Natural killer cell (primary cell): Measurements from ENCODE around the gene TMIGD1. TPM values are rescaled to one million over a fixed set of nuclear protein-coding genes. Genes with fewer than 3 reads are reported as not detected.

Source experiments
- ATAC-seq, 3 donors: fragments of 150-1000 bp in 2 of 3; fragments of 200-7000 bp in 1 of 3; cut with Tn5 transposase; 1 replicate in 1 of 3; 2 replicates in 2 of 3; pipeline ENCODE4 v1.10.0; 2021; ENCODE audit warnings: mild to moderate bottlenecking in 2 of 3, moderate library complexity in 2 of 3
- DNase-seq, 2 donors: peaks; one replicate each; pipeline versions ENCODE4 v3.0.0 to v3.0.0-alpha.2; 2013 to 2021; ENCODE audit warnings: mixed read lengths in 1 of 2
- H3K27ac ChIP-seq: one replicate; pipeline ENCODE4 v1.5.1; 2013; ENCODE audit warnings: mild to moderate bottlenecking, low read length
- H3K27me3 ChIP-seq: one replicate; pipeline ENCODE4 v1.6.1; 2013; ENCODE audit warnings: low read length; ENCODE audit not compliant: control insufficient read depth, insufficient read depth
- H3K36me3 ChIP-seq: one replicate; pipeline ENCODE4 v1.6.1; 2013; ENCODE audit warnings: low read length; ENCODE audit not compliant: control insufficient read depth, insufficient read depth
- H3K4me1 ChIP-seq: one replicate; pipeline ENCODE4 v1.6.1; 2013; ENCODE audit warnings: low read length; ENCODE audit not compliant: control insufficient read depth, insufficient read depth
- H3K4me3 ChIP-seq: one replicate; pipeline ENCODE4 v1.5.1; 2013; ENCODE audit warnings: low read length
- H3K9me3 ChIP-seq: one replicate; pipeline ENCODE4 v1.6.1; 2013; ENCODE audit warnings: low read length; ENCODE audit not compliant: control insufficient read depth, insufficient read depth
- H3K27ac Mint-ChIP-seq, 2 donors: one replicate each; pipeline ENCODE4 v1.8.0; 2022; ENCODE audit warnings: mild to moderate bottlenecking in 2 of 2, mixed read lengths in 2 of 2, moderate library complexity in 1 of 2
- H3K27me3 Mint-ChIP-seq, 2 donors: one replicate each; pipeline ENCODE4 v1.8.0; 2022; ENCODE audit warnings: low read depth in 2 of 2, mixed read lengths in 2 of 2
- H3K36me3 Mint-ChIP-seq: one replicate; pipeline ENCODE4 v1.8.0; 2022; ENCODE audit warnings: mixed read lengths
- H3K4me1 Mint-ChIP-seq, 2 donors: one replicate each; pipeline ENCODE4 v1.8.0; 2022; ENCODE audit warnings: mixed read lengths in 2 of 2
- H3K4me3 Mint-ChIP-seq: one replicate; pipeline ENCODE4 v1.8.0; 2022; ENCODE audit warnings: mild to moderate bottlenecking, moderate library complexity, mixed read lengths
- H3K9me3 Mint-ChIP-seq, 2 donors: one replicate each; pipeline ENCODE4 v1.8.0; 2022; ENCODE audit warnings: mixed read lengths in 2 of 2
- WGBS: methylation state at CpG from one replicate; pipeline ENCODE4 v1.1.7; 2013; ENCODE audit warnings: missing lambda C conversion rate; ENCODE audit not compliant: insufficient coverage; 5-methylcytosine and 5-hydroxymethylcytosine counted together
- intact Hi-C: fragments of 100-400 bp; cut with micrococcal nuclease; formaldehyde crosslinking; loops from one replicate; pipeline ENCODE4 v1.14.2; 2022
- total RNA-seq, 4 donors: library from RNA; stranded (reverse); fragments of 120-200 nt in 1 of 4; gene quantifications; one replicate each; pipeline versions ENCODE4 v1.2.3 to v1.2.4, GENCODE V29; 2013 to 2022
- TF ChIP-seq, protein P1 (sequence below): fragments of 200-600 bp; IDR thresholded peaks from one replicate; pipeline ENCODE4 v1.8.0; 2022; ENCODE audit warnings: antibody characterized with exemption

TMIGD1 gene
- total RNA-seq, 3 donors from 2014 or later (not counting 1 experiment from before 2014, with no cell fraction given) = not detected

DNA sequence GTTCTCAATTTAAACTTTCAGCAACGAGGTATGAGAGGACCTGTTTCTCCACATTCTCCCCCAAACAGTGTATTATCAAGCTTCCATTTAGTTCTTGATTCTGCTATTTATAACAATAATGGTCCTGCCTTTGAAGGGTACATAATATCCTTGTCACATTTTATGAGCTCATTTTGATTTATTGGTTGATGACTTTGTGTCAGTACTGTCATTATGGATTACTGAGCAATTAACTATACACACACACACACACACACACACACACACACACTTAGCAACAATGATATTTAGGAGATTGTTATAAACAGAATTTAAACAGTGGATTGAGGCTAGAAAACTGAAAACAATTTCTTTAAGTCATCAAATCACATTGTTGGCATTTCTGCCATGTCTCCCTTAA, 7.0 kb downstream of the TMIGD1 start:
- Histone ChIP-seq H3K9me3 (no peaks in the 10 kb centered on the region), H3K27me3 (no peaks in the 10 kb centered on the region), H3K4me1 (peaks cover 14% of the 10 kb centered on the region), H3K36me3 (no peaks in the 10 kb centered on the region), H3K27ac (no peak overlapping the region), H3K4me3 (no peak overlapping the region)
- WGBS = no CpG with 5 or more reads among the region's 1 CpG
- TF ChIP-seq, protein P1, sequence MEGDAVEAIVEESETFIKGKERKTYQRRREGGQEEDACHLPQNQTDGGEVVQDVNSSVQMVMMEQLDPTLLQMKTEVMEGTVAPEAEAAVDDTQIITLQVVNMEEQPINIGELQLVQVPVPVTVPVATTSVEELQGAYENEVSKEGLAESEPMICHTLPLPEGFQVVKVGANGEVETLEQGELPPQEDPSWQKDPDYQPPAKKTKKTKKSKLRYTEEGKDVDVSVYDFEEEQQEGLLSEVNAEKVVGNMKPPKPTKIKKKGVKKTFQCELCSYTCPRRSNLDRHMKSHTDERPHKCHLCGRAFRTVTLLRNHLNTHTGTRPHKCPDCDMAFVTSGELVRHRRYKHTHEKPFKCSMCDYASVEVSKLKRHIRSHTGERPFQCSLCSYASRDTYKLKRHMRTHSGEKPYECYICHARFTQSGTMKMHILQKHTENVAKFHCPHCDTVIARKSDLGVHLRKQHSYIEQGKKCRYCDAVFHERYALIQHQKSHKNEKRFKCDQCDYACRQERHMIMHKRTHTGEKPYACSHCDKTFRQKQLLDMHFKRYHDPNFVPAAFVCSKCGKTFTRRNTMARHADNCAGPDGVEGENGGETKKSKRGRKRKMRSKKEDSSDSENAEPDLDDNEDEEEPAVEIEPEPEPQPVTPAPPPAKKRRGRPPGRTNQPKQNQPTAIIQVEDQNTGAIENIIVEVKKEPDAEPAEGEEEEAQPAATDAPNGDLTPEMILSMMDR = no peak
- intact Hi-C loops = no loop called here
- Mint-ChIP-seq H3K36me3 (no peaks in the 10 kb centered on the region), H3K9me3 (no peaks in the 10 kb centered on the region), H3K27ac (no peak overlapping the region), H3K4me1 (peaks cover 21 to 23% of the 10 kb centered on the region in 2 donors), H3K4me3 (no peak overlapping the region), H3K27me3 (peaks cover 0 to 12% of the 10 kb centered on the region in 2 donors)
- DNase-seq = no peak
- ATAC-seq = no peak

DNA sequence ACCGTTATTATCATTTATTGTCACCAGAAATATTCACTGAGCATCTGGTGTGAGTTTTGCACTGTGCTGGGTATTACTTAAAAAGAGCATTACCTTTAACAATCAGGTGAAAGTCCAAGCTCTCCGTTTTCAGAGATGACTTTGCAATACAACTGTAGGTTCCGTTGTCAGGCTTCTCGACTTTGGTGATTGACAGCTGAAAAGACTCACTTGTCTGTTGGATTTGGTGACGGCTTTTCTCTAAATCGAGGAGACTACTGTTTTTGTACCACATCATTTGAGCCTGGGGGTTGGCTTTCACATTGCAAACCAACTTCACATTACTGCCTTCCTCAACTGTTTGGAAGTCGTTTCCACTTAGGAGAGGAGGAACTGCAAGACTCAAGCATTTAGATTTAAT, 9.1 kb downstream of the TMIGD1 start:
- WGBS = 86% methylated on average over 7 of the region's 7 CpGs
- Mint-ChIP-seq H3K4me1 (peaks cover 12 to 13% of the 10 kb centered on the region in 2 donors), H3K27ac (no peak overlapping the region), H3K4me3 (no peak overlapping the region), H3K27me3 (peaks cover 0 to 12% of the 10 kb centered on the region in 2 donors), H3K9me3 (no peaks in the 10 kb centered on the region), H3K36me3 (no peaks in the 10 kb centered on the region)
- Histone ChIP-seq H3K4me3 (no peak overlapping the region), H3K27ac (no peak overlapping the region), H3K36me3 (no peaks in the 10 kb centered on the region), H3K4me1 (peaks cover 10% of the 10 kb centered on the region), H3K27me3 (no peaks in the 10 kb centered on the region), H3K9me3 (no peaks in the 10 kb centered on the region)
- intact Hi-C loops = no loop called here
- DNase-seq = no peak
- TF ChIP-seq, protein P1 = no peak
- ATAC-seq = no peak

DNA sequence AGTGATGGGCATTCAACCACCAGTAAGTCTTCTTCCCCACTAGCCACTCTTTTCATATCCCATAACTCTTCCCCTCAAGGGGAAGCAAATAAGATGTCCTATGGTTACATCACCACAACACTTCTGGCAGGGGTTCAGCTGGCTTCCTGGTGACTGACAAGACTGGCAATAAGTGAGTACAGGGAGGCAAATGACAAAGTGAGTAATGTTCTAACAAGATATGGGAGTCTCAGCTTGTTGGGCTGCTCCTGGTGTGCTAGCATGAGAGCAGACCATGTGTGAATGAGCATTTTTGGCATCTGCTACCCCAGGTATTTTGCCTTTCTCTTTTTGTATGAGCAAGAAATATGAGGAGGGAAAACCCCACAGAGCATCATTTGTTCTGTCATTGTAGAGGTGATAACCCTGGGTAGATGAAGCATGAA, 9.9 kb downstream of the TMIGD1 start:
- Mint-ChIP-seq H3K27ac (peak overlapping the region; percentile 5 to 68), H3K4me3 (no peak overlapping the region), H3K4me1 (peaks cover 12 to 13% of the 10 kb centered on the region in 2 donors), H3K9me3 (no peaks in the 10 kb centered on the region), H3K27me3 (peaks cover 0 to 12% of the 10 kb centered on the region in 2 donors), H3K36me3 (no peaks in the 10 kb centered on the region)
- H3K36me3 ChIP-seq = no peaks in the 10 kb centered on the region
- ATAC-seq = peak; percentile 50 to 67 (median 52)
- peak in 1 of 2 donors; percentile 62 for DNase-seq
- peaks cover 10% of the 10 kb centered on the region for H3K4me1 ChIP-seq
- TF ChIP-seq, protein P1 = no peak
- peak overlapping the region; percentile 20 for H3K27ac ChIP-seq
- no peaks in the 10 kb centered on the region for H3K27me3 ChIP-seq
- no peak overlapping the region for H3K4me3 ChIP-seq
- H3K9me3 ChIP-seq = no peaks in the 10 kb centered on the region
- intact Hi-C loops = no loop called here

DNA sequence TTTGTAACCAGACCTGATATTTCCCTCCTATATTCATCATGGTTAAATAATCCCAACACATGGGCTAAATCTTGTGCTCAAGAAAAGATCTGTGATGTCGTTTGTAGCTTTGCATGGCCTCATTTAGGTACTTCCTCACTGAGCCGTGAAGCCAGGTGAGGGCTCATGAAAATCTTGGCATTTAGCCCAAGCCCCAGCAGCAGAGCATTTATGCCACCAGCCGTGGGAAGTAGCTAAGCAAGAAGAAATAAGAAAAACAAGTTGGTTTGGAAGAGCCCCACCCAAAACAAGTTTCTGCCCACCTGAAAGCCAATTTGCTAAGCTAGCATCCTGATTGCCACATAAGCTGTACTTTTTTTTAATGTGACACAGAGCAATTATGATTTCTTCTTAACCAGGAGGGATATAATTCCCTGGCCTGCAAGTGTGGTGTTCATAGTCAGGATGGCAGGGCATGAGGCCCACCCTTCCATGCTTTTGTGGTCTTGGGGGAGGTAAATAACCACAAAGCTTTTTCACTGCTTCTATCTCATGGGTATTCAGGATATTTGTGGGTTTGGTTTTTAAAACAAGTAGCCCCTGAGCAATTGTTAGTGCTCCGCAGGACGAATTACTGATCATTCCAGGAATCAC, 10.5 kb downstream of the TMIGD1 start:
- Histone ChIP-seq H3K27me3 (no peaks in the 10 kb centered on the region), H3K4me3 (no peak overlapping the region), H3K36me3 (no peaks in the 10 kb centered on the region), H3K27ac (peak overlapping the region; percentile 20), H3K9me3 (no peaks in the 10 kb centered on the region), H3K4me1 (peaks cover 10% of the 10 kb centered on the region)
- Mint-ChIP-seq H3K27ac (peak overlapping the region; percentile 5 to 68), H3K9me3 (no peaks in the 10 kb centered on the region), H3K27me3 (peaks cover 0 to 12% of the 10 kb centered on the region in 2 donors), H3K4me1 (peaks cover 12 to 13% of the 10 kb centered on the region in 2 donors), H3K4me3 (no peak overlapping the region), H3K36me3 (no peaks in the 10 kb centered on the region)
- TF ChIP-seq, protein P1 = no peak
- ATAC-seq = peak in 1 of 3 donors; percentile 15
- 9% methylated on average over 5 of the region's 5 CpGs for WGBS
- DNase-seq = peak in 1 of 2 donors; percentile 89
- intact Hi-C loops = no loop called here
